A549 (cell line): ENCODE results near the gene HGF. TPM values are rescaled to one million over a fixed set of nuclear protein-coding genes. Genes with fewer than 3 reads are reported as not detected.

Source experiments
- ATAC-seq, 2 experiments: fragments of 200-7000 bp in 1 of 2; fragments of >200 bp in 1 of 2; cut with Nextera tagmentation in 1 of 2; cut with Tn5 transposase in 1 of 2; 3 replicates each; pipeline versions ENCODE4 v1.8.0 to v1.9.1; 2018 to 2020; ENCODE audit warnings: mild to moderate bottlenecking in 1 of 2, moderate library complexity in 1 of 2
- CTCF ChIA-PET: fragments of 300-600 bp; sonication (Branson Sonifier 250); formaldehyde crosslinking; extraction: SDS; loops from one replicate; lab custom pipeline; 2021; ENCODE audit warnings: antibody characterized with exemption, inconsistent platforms; lab: Yijun Ruan, JAX
- POLR2A ChIA-PET: fragments of 350-600 bp; formaldehyde crosslinking; extraction: SDS; loops from one replicate; lab custom pipeline; 2021; ENCODE audit warnings: antibody characterized with exemption, inconsistent platforms; lab: Yijun Ruan, JAX
- DNase-seq, 2 experiments: peaks; one replicate each; pipeline versions ENCODE4 v3.0.0 to v3.0.0-alpha.2; 2011 to 2016; ENCODE audit warnings: low read depth in 1 of 2, low spot score in 1 of 2
- FAIRE-seq: peaks from 2 replicates; lab custom pipeline; 2011; peaks lifted over from hg19 to GRCh38; lab: Jason Lieb, UNC
- H3K27ac ChIP-seq, 2 experiments: fragments of >200 bp; sonication (Bioruptor Twin); formaldehyde crosslinking; 3 replicates each; pipeline ENCODE4 v1.5.1; 2016 to 2017
- H3K4me1 ChIP-seq: fragments of >200 bp; sonication (Bioruptor Twin); formaldehyde crosslinking; 3 replicates; pipeline ENCODE4 v1.6.1; 2016
- H3K4me2 ChIP-seq: fragments of >200 bp; sonication (Bioruptor Twin); formaldehyde crosslinking; 3 replicates; pipeline ENCODE4 v1.6.1; 2016
- H3K4me3 ChIP-seq: fragments of >200 bp; sonication (Bioruptor Twin); formaldehyde crosslinking; 3 replicates; pipeline ENCODE4 v1.5.1; 2016
- H3K9me3 ChIP-seq: fragments of >200 bp; sonication (Bioruptor Twin); formaldehyde crosslinking; 3 replicates; pipeline ENCODE4 v1.6.1; 2016
- BHLHE40 ChIP-seq: IDR thresholded peaks from 2 replicates; pipeline ENCODE4 v1.6.1; 2012; ENCODE audit warnings: low read depth, low read length, inconsistent platforms
- CBX8 ChIP-seq: fragments of 200-600 bp; sonication (generic); IDR thresholded peaks from 2 replicates; pipeline ENCODE4 v1.6.1; 2016
- CHD4 ChIP-seq: fragments of 200-600 bp; sonication (generic); IDR thresholded peaks from 2 replicates; pipeline ENCODE4 v1.6.1; 2016; ENCODE audit warnings: antibody characterized with exemption, mild to moderate bottlenecking, borderline replicate concordance
- EHMT2 ChIP-seq: fragments of 200-600 bp; sonication (generic); IDR thresholded peaks from 2 replicates; pipeline ENCODE4 v1.6.1; 2016; ENCODE audit warnings: antibody characterized with exemption, low read depth, mild to moderate bottlenecking, moderate library complexity
- FOSB ChIP-seq: fragments of 250-450 bp; sonication (Bioruptor Pico); IDR thresholded peaks from 2 replicates; pipeline ENCODE4 v1.5.0; 2020; ENCODE audit warnings: mild to moderate bottlenecking, moderate library complexity
- FOSL2 ChIP-seq, 2 experiments: fragments of 450-650 bp in 1 of 2; fragments of >200 bp in 1 of 2; sonication (Bioruptor Twin) in 1 of 2; formaldehyde crosslinking; IDR thresholded peaks; 2 replicates each; pipeline versions ENCODE4 v1.5.0 to v1.6.1; 2016 to 2020; ENCODE audit warnings: mild to moderate bottlenecking in 1 of 2, moderate library complexity in 1 of 2
- GATA3 ChIP-seq: IDR thresholded peaks from 2 replicates; pipeline ENCODE4 v1.6.1; 2012; ENCODE audit warnings: borderline replicate concordance
- HDAC2 ChIP-seq: fragments of 200-600 bp; sonication (generic); IDR thresholded peaks from 2 replicates; pipeline ENCODE4 v1.6.1; 2016
- HEYL ChIP-seq: fragments of 250-450 bp; sonication (Bioruptor Pico); IDR thresholded peaks from 2 replicates; pipeline ENCODE4 v1.8.0; 2021; ENCODE audit warnings: mild to moderate bottlenecking, moderate library complexity
- HOXB5 ChIP-seq: fragments of 250-450 bp; sonication (Bioruptor Pico); IDR thresholded peaks from 2 replicates; pipeline ENCODE4 v1.5.0; 2020; ENCODE audit warnings: mild to moderate bottlenecking, moderate library complexity
- JUN ChIP-seq, 2 experiments: fragments of >200 bp; sonication (Bioruptor Twin); formaldehyde crosslinking; IDR thresholded peaks; 2 replicates in 1 of 2; 3 replicates in 1 of 2; pipeline ENCODE4 v1.6.1; 2016 to 2017
- KDM5A ChIP-seq: fragments of 200-600 bp; sonication (generic); IDR thresholded peaks from 2 replicates; pipeline ENCODE4 v1.6.1; 2016; ENCODE audit warnings: antibody characterized with exemption, mild to moderate bottlenecking
- MAZ ChIP-seq: fragments of 150-350 bp; IDR thresholded peaks from 2 replicates; pipeline ENCODE4 v1.6.1; 2014; ENCODE audit warnings: antibody characterized with exemption, low read depth, low read length, borderline replicate concordance
- MYC ChIP-seq: IDR thresholded peaks from 2 replicates; pipeline ENCODE4 v1.6.1; 2012; ENCODE audit warnings: mild to moderate bottlenecking, inconsistent platforms, low read length, improper control_type of control experiment, borderline replicate concordance
- NFE2L2 ChIP-seq: fragments of 150-350 bp; conservative IDR thresholded peaks from 2 replicates; pipeline ENCODE4 v1.6.1; 2014; ENCODE audit warnings: low read length
- PHF8 ChIP-seq: fragments of 200-600 bp; sonication (generic); IDR thresholded peaks from 2 replicates; pipeline ENCODE4 v1.6.1; 2016; ENCODE audit warnings: low read depth, mild to moderate bottlenecking, antibody characterized with exemption, moderate library complexity, borderline replicate concordance
- POLR2A ChIP-seq: IDR thresholded peaks from 2 replicates; pipeline ENCODE4 v1.6.1; 2012; ENCODE audit warnings: mild to moderate bottlenecking, low read length
- RCOR1 ChIP-seq: fragments of 150-350 bp; IDR thresholded peaks from 2 replicates; pipeline ENCODE4 v1.6.1; 2014; ENCODE audit warnings: antibody characterized with exemption, low read length, low read depth
- RNF2 ChIP-seq: fragments of 200-600 bp; sonication (generic); IDR thresholded peaks from 2 replicates; pipeline ENCODE4 v1.6.1; 2016; ENCODE audit warnings: low read depth, mild to moderate bottlenecking, antibody characterized with exemption, moderate library complexity, borderline replicate concordance
- SMC3 ChIP-seq: fragments of >200 bp; sonication (Bioruptor Twin); formaldehyde crosslinking; IDR thresholded peaks from 3 replicates; pipeline ENCODE4 v1.6.1; 2018; ENCODE audit warnings: inconsistent platforms
- ZC3H11A ChIP-seq: fragments of 450-650 bp; IDR thresholded peaks from 2 replicates; pipeline ENCODE4 v1.6.1; 2014; ENCODE audit warnings: antibody characterized with exemption, mild to moderate bottlenecking
- ZNF302 ChIP-seq: fragments of 250-450 bp; sonication (Bioruptor Pico); IDR thresholded peaks from 2 replicates; pipeline ENCODE4 v1.9.0; 2021; ENCODE audit warnings: inconsistent platforms, mild to moderate bottlenecking, moderate library complexity
- WGBS: methylation state at CpG from one replicate; pipeline ENCODE4 v1.1.6; 2017; ENCODE audit errors: missing lambda C conversion rate; 5-methylcytosine and 5-hydroxymethylcytosine counted together
- polyA plus RNA-seq, 4 experiments: library from polyadenylated mRNA; depleted of rRNA in 3 of 4; stranded (reverse); fragments of >200 nt; fragmentation: RNase III in 1 of 4; extraction: RNeasy Plus Mini Kit Qiagen cat#74134 plus additional on column Dnase treatment in 1 of 4; gene quantifications; 2 replicates in 3 of 4; 3 replicates in 1 of 4; pipeline ENCODE4 v1.2.3, GENCODE V29; 2011 to 2017
- TF ChIP-seq, protein P1 (sequence below): fragments of 200-600 bp; sonication (generic); IDR thresholded peaks from 2 replicates; pipeline ENCODE4 v1.6.1; 2016; ENCODE audit warnings: antibody characterized with exemption, mild to moderate bottlenecking, moderate library complexity
- TF ChIP-seq, protein P2 (sequence below): fragments of 450-650 bp; IDR thresholded peaks from 2 replicates; pipeline ENCODE4 v1.6.1; 2014; ENCODE audit warnings: antibody characterized with exemption
- TF ChIP-seq, protein P3 (sequence below): fragments of >200 bp; sonication (Bioruptor Twin); formaldehyde crosslinking; IDR thresholded peaks from 3 replicates; pipeline ENCODE4 v1.6.1; 2016
- TF ChIP-seq, protein P4 (sequence below): fragments of >200 bp; sonication (Bioruptor Twin); formaldehyde crosslinking; IDR thresholded peaks from 3 replicates; pipeline ENCODE4 v1.5.1; 2016
- TF ChIP-seq, protein P5 (sequence below): fragments of 150-350 bp; IDR thresholded peaks from 2 replicates; pipeline ENCODE4 v1.6.1; 2014; ENCODE audit warnings: low read depth, mild to moderate bottlenecking, low read length

The HGF gene
- polyA plus RNA-seq, 2 of the 4 experiments (the other 2 are of a cell fraction) = 0.06 to 0.31 TPM

DNA sequence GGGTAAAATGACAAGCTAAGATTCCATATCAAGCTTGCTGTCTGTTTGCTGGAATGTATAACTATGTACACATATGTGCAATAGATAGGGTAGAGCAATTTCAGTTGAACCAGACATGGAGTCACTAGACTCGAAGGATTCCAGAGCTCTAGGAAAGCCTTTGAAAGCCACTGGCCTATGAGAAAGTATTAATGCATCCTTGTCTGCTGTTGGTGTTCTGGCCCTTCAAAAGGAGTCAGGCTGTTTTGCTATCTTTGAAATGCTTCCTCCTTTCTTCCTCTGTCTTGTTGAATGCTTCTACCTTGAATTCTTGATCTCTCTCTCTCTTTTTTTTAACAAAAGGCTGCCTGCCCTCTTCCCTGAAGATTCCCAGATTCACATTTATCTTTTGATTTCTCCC is 20.8 kb upstream of the HGF start:
- CTCF ChIA-PET = no interaction called here
- no peak for ATAC-seq
- no peak for TF ChIP-seq FOSB
- no peak for TF ChIP-seq CBX8
- TF ChIP-seq, protein P1, sequence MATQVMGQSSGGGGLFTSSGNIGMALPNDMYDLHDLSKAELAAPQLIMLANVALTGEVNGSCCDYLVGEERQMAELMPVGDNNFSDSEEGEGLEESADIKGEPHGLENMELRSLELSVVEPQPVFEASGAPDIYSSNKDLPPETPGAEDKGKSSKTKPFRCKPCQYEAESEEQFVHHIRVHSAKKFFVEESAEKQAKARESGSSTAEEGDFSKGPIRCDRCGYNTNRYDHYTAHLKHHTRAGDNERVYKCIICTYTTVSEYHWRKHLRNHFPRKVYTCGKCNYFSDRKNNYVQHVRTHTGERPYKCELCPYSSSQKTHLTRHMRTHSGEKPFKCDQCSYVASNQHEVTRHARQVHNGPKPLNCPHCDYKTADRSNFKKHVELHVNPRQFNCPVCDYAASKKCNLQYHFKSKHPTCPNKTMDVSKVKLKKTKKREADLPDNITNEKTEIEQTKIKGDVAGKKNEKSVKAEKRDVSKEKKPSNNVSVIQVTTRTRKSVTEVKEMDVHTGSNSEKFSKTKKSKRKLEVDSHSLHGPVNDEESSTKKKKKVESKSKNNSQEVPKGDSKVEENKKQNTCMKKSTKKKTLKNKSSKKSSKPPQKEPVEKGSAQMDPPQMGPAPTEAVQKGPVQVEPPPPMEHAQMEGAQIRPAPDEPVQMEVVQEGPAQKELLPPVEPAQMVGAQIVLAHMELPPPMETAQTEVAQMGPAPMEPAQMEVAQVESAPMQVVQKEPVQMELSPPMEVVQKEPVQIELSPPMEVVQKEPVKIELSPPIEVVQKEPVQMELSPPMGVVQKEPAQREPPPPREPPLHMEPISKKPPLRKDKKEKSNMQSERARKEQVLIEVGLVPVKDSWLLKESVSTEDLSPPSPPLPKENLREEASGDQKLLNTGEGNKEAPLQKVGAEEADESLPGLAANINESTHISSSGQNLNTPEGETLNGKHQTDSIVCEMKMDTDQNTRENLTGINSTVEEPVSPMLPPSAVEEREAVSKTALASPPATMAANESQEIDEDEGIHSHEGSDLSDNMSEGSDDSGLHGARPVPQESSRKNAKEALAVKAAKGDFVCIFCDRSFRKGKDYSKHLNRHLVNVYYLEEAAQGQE = no peak
- no peak for TF ChIP-seq PHF8
- no peak for TF ChIP-seq RCOR1
- no peak for TF ChIP-seq HEYL (CRISPR knock-in tag)
- no peak for TF ChIP-seq RNF2
- no peak for TF ChIP-seq FOSL2 (IDR thresholded peaks at IDR 0.05)
- TF ChIP-seq FOSL2 (CRISPR knock-in tag; IDR thresholded peaks at IDR 0.05) = no peak
- TF ChIP-seq, protein P2, sequence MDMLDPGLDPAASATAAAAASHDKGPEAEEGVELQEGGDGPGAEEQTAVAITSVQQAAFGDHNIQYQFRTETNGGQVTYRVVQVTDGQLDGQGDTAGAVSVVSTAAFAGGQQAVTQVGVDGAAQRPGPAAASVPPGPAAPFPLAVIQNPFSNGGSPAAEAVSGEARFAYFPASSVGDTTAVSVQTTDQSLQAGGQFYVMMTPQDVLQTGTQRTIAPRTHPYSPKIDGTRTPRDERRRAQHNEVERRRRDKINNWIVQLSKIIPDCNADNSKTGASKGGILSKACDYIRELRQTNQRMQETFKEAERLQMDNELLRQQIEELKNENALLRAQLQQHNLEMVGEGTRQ = no peak
- TF ChIP-seq BHLHE40 = no peak
- TF ChIP-seq MYC = no peak
- TF ChIP-seq, protein P3, sequence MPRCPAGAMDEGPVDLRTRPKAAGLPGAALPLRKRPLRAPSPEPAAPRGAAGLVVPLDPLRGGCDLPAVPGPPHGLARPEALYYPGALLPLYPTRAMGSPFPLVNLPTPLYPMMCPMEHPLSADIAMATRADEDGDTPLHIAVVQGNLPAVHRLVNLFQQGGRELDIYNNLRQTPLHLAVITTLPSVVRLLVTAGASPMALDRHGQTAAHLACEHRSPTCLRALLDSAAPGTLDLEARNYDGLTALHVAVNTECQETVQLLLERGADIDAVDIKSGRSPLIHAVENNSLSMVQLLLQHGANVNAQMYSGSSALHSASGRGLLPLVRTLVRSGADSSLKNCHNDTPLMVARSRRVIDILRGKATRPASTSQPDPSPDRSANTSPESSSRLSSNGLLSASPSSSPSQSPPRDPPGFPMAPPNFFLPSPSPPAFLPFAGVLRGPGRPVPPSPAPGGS = no peak
- TF ChIP-seq GATA3 = no peak
- no peak for TF ChIP-seq ZNF302 (CRISPR knock-in tag)
- TF ChIP-seq, protein P4, sequence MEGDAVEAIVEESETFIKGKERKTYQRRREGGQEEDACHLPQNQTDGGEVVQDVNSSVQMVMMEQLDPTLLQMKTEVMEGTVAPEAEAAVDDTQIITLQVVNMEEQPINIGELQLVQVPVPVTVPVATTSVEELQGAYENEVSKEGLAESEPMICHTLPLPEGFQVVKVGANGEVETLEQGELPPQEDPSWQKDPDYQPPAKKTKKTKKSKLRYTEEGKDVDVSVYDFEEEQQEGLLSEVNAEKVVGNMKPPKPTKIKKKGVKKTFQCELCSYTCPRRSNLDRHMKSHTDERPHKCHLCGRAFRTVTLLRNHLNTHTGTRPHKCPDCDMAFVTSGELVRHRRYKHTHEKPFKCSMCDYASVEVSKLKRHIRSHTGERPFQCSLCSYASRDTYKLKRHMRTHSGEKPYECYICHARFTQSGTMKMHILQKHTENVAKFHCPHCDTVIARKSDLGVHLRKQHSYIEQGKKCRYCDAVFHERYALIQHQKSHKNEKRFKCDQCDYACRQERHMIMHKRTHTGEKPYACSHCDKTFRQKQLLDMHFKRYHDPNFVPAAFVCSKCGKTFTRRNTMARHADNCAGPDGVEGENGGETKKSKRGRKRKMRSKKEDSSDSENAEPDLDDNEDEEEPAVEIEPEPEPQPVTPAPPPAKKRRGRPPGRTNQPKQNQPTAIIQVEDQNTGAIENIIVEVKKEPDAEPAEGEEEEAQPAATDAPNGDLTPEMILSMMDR = no peak
- TF ChIP-seq NFE2L2 = no peak
- no peak for TF ChIP-seq SMC3
- no peak for TF ChIP-seq POLR2A
- no peak for TF ChIP-seq MAZ
- TF ChIP-seq JUN (IDR thresholded peaks at IDR 0.05) = no peak
- TF ChIP-seq, all 56 proteins: peak for 0
- H3K4me3 ChIP-seq = no peak overlapping the region
- H3K4me1 ChIP-seq = no peaks in the 10 kb centered on the region
- POLR2A ChIA-PET = no interaction called here
- no peak for DNase-seq
- no peak overlapping the region for H3K4me2 ChIP-seq
- WGBS = 14% methylated on average over 1 of the region's 1 CpG
- H3K27ac ChIP-seq = no peak overlapping the region
- no peaks in the 10 kb centered on the region for H3K9me3 ChIP-seq
- FAIRE-seq = no peak

DNA sequence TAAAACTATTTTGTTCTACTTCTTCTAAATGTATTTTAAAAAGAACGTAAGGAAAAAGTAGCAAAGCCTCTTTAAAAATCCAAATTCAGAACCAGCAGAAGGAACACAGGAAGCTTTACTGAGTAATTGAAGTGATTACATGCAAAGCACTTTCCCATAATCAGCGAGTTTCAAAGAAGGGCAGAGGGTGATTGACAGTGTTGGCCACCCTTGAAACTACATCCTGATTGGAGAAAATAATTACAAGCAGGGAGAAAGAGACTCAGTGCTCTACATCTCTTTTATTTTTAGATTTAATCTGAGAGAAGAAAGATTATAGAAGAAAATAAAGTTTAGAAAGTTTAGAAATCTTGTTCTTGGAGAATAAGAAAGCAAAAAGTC is 20.3 kb upstream of the HGF start:
- ChIA-PET POLR2A (no interaction called here), CTCF (no interaction called here)
- H3K27ac ChIP-seq = no peak overlapping the region
- TF ChIP-seq HEYL (CRISPR knock-in tag) (no peak), GATA3 (no peak), JUN (IDR thresholded peaks at IDR 0.05) (no peak), HDAC2 (no peak), CHD4 (no peak), EHMT2 (no peak), KDM5A (no peak), CBX8 (no peak), ZC3H11A (no peak), RNF2 (no peak), HOXB5 (CRISPR knock-in tag) (no peak)
- TF ChIP-seq, protein P1 = no peak
- TF ChIP-seq, protein P5, sequence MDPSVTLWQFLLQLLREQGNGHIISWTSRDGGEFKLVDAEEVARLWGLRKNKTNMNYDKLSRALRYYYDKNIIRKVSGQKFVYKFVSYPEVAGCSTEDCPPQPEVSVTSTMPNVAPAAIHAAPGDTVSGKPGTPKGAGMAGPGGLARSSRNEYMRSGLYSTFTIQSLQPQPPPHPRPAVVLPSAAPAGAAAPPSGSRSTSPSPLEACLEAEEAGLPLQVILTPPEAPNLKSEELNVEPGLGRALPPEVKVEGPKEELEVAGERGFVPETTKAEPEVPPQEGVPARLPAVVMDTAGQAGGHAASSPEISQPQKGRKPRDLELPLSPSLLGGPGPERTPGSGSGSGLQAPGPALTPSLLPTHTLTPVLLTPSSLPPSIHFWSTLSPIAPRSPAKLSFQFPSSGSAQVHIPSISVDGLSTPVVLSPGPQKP = no peak
- FAIRE-seq = no peak
- DNase-seq = no peak
- no peak overlapping the region for H3K4me3 ChIP-seq
- no peaks in the 10 kb centered on the region for H3K4me1 ChIP-seq
- WGBS = 62% methylated on average over 2 of the region's 2 CpGs
- H3K4me2 ChIP-seq = no peak overlapping the region
- no peak for ATAC-seq
- no peaks in the 10 kb centered on the region for H3K9me3 ChIP-seq
